ENCODE data around the gene CACNA2D3. TPM values are rescaled to one million over a fixed set of nuclear protein-coding genes. Genes with fewer than 3 reads are reported as not detected.

CACNA2D3 gene
- total RNA-seq, 1 experiment from 2014 or later = 0.59 TPM

DNA sequence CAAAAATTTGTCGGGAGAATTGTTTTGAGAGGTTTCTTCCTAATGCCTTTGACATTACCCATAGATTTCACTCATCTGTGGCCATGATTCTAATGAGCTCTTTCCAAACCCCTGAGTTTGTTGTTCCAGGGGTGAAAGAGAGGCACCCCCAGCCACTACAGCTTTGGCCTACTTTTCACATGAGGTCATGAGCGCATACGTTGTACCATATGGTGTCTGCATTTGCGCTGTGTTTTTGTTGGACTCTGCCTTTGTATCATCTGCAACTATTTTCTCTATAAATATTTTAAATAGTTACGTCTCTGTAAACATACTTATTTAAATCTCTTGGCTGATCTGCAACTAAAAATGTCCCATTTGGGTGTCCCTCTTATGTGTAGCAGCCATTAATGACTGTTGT is 697.6 kb downstream of the CACNA2D3 start:
- POLR2A ChIA-PET (ENCODE audit: unreplicated experiment) = no interaction called here
- Histone ChIP-seq H4K20me1 (ENCODE audit: insufficient read depth) (no peaks in the 10 kb centered on the region), H3K9me3 (ENCODE audit: insufficient read depth, low read depth) (no peaks in the 10 kb centered on the region), H3K27me3 (ENCODE audit: insufficient read depth, low read depth) (peaks cover 28% of the 10 kb centered on the region), H2AFZ (no peak overlapping the region), H3K36me3 (ENCODE audit: low read depth) (no peaks in the 10 kb centered on the region), H3K4me1 (replicated peaks; ENCODE audit: insufficient read depth) (no peaks in the 10 kb centered on the region), H3K79me2 (ENCODE audit: low read depth) (no peaks in the 10 kb centered on the region), H3K9me2 (ENCODE audit: insufficient read depth) (no peaks in the 10 kb centered on the region), H3K27ac (no peak overlapping the region), H3F3A (ENCODE audit: insufficient read depth, low read depth) (no peaks in the 10 kb centered on the region), H3K4me3 (no peak overlapping the region), H3K4me2 (no peak overlapping the region)
- no peak for TF ChIP-seq EZH2 (IDR thresholded peaks at IDR 0.05; ENCODE audit: low read depth)
- TF ChIP-seq, protein P1, sequence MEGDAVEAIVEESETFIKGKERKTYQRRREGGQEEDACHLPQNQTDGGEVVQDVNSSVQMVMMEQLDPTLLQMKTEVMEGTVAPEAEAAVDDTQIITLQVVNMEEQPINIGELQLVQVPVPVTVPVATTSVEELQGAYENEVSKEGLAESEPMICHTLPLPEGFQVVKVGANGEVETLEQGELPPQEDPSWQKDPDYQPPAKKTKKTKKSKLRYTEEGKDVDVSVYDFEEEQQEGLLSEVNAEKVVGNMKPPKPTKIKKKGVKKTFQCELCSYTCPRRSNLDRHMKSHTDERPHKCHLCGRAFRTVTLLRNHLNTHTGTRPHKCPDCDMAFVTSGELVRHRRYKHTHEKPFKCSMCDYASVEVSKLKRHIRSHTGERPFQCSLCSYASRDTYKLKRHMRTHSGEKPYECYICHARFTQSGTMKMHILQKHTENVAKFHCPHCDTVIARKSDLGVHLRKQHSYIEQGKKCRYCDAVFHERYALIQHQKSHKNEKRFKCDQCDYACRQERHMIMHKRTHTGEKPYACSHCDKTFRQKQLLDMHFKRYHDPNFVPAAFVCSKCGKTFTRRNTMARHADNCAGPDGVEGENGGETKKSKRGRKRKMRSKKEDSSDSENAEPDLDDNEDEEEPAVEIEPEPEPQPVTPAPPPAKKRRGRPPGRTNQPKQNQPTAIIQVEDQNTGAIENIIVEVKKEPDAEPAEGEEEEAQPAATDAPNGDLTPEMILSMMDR (conservative IDR thresholded peaks at IDR 0.05) = no peak
- DNase-seq = no peak
- intact Hi-C loops (cut with micrococcal nuclease; ENCODE audit: unreplicated experiment) = no loop called here
- no TSS peak for BruUV-seq (replicated peaks)
- CTCF ChIA-PET = no interaction called here

DNA sequence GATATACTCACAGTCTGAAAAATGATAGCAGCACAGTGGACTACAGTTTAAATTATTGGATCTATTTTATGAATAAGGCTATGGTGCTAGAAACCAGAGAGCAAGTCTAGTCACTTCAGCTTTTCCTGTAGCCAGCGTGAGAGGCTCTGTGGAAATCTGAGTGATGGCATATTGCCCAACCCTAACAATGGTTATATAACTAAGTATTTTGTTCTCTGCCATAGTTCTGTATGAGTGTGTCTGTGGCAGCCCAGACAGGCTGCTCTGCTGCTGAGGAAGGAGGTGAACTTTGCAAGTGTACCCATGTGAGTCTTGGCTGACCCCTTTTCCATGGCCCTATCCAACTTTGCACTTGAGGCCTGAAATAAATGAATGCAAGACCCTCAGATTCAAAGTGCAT is 699.9 kb downstream of the CACNA2D3 start:
- Histone ChIP-seq H3K4me3 (no peak overlapping the region), H3K27me3 (ENCODE audit: insufficient read depth, low read depth) (peaks cover 23% of the 10 kb centered on the region; the same call in 1 of the 2 replicates), H3K27ac (no peak overlapping the region), H3K4me2 (no peak overlapping the region), H2AFZ (no peak overlapping the region), H3K79me2 (ENCODE audit: low read depth) (no peaks in the 10 kb centered on the region), H3F3A (ENCODE audit: insufficient read depth, low read depth) (no peaks in the 10 kb centered on the region), H3K36me3 (ENCODE audit: low read depth) (no peaks in the 10 kb centered on the region), H3K9me3 (ENCODE audit: insufficient read depth, low read depth) (no peaks in the 10 kb centered on the region), H3K9me2 (ENCODE audit: insufficient read depth) (no peaks in the 10 kb centered on the region), H3K4me1 (replicated peaks; ENCODE audit: insufficient read depth) (no peaks in the 10 kb centered on the region), H4K20me1 (ENCODE audit: insufficient read depth) (no peaks in the 10 kb centered on the region)
- POLR2A ChIA-PET (ENCODE audit: unreplicated experiment) = interaction anchor here (0.6 kb wide), 1 partner anchor 31 kb away, joined by 3 read pairs; no protein-coding TSS in a partner anchor
- TF ChIP-seq EZH2 (IDR thresholded peaks at IDR 0.05; ENCODE audit: low read depth) = no peak
- TF ChIP-seq, protein P1 (conservative IDR thresholded peaks at IDR 0.05) = no peak
- no peak for DNase-seq
- BruUV-seq (replicated peaks) = no TSS peak
- CTCF ChIA-PET = no interaction called here
- intact Hi-C loops (cut with micrococcal nuclease; ENCODE audit: unreplicated experiment) = no loop called here

DNA sequence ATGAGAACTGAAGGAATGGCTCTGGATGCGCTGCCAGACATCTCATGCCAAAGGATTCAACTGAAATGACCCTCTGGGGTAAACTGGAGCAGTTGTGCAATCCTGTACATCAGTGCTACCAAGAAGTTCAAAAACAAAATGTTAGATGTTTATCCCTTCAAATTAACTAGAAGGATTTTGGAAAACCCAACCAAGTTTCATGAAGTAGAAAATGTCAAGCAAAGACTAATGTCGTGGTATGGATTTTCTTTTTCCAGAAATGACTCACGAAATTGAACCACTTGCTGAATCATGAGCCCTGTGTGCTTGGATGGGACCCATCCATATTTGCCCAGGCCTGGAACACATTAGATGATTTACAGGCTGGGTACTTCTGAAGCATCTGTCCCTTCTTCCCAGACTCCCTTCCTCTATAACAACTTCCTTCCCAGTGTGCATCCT is 703.9 kb downstream of the CACNA2D3 start:
- CTCF ChIA-PET = no interaction called here
- intact Hi-C loops (cut with micrococcal nuclease; ENCODE audit: unreplicated experiment) = no loop called here
- POLR2A ChIA-PET (ENCODE audit: unreplicated experiment) = no interaction called here
- no peaks in the 10 kb centered on the region for H3K36me3 ChIP-seq (ENCODE audit: low read depth)
- no peaks in the 10 kb centered on the region for H3K4me1 ChIP-seq (replicated peaks; ENCODE audit: insufficient read depth)
- H2AFZ ChIP-seq = no peak overlapping the region
- no peaks in the 10 kb centered on the region for H3K79me2 ChIP-seq (ENCODE audit: low read depth)
- BruUV-seq (replicated peaks) = no TSS peak
- peaks cover 3% of the 10 kb centered on the region; the same call in 1 of the 2 replicates for H3K9me3 ChIP-seq (ENCODE audit: insufficient read depth, low read depth)
- no peak overlapping the region for H3K4me2 ChIP-seq
- no peaks in the 10 kb centered on the region for H4K20me1 ChIP-seq (ENCODE audit: insufficient read depth)
- no peak overlapping the region for H3K27ac ChIP-seq
- H3K9me2 ChIP-seq (ENCODE audit: insufficient read depth) = no peaks in the 10 kb centered on the region
- no peak for TF ChIP-seq EZH2 (IDR thresholded peaks at IDR 0.05; ENCODE audit: low read depth)
- TF ChIP-seq, protein P1 (conservative IDR thresholded peaks at IDR 0.05) = no peak
- no peak overlapping the region for H3K4me3 ChIP-seq
- no peaks in the 10 kb centered on the region for H3F3A ChIP-seq (ENCODE audit: insufficient read depth, low read depth)
- peaks cover 4% of the 10 kb centered on the region; the same call in 1 of the 2 replicates for H3K27me3 ChIP-seq (ENCODE audit: insufficient read depth, low read depth)
- no peak for DNase-seq

Measured in PC-9 (cell line).